DMS114 treated with DMSO at 0.1 percent for 48 hours (cell line): ENCODE measurements around the gene LRRC26.

ENCODE experiments used
- DNase-seq: peaks from one replicate; lab custom pipeline; 2025; ENCODE audit not compliant: unreplicated experiment; lab: John Stamatoyannopoulos, UW

LRRC26 gene

GRCh38 chr9:137169896-137170358 lies at the start of gene LRRC26:
TSS of gene LRRC26 (minus strand) at chr9:137170051. CDS start at chr9:137169943, 108 bp downstream.
- DNase-seq: no peak

GRCh38 chr9:137218754-137219271 lies 49.0 kb upstream of the LRRC26 start:
- no peak for DNase-seq

- no peak for DNase-seq
Measured at GRCh38 chr9:137218212-137218753, 48.4 kb upstream of the LRRC26 start.

- DNase-seq: no peak
Measured at GRCh38 chr9:137217276-137218211, 47.7 kb upstream of the LRRC26 start.

- DNase-seq: no peak
Measured at GRCh38 chr9:137216188-137216965, 46.5 kb upstream of the LRRC26 start.

GRCh38 chr9:137215196-137215986 lies 45.5 kb upstream of the LRRC26 start:
- no peak for DNase-seq

- no peak for DNase-seq
Measured at GRCh38 chr9:137214620-137215019, 44.8 kb upstream of the LRRC26 start.

- DNase-seq: no peak
Measured at GRCh38 chr9:137213160-137214060, 43.6 kb upstream of the LRRC26 start.

GRCh38 chr9:137212520-137212919 lies 42.7 kb upstream of the LRRC26 start:
- DNase-seq: no peak

- no peak for DNase-seq
Measured at GRCh38 chr9:137211532-137211931, 41.7 kb upstream of the LRRC26 start.

GRCh38 chr9:137206602-137207001 lies 36.8 kb upstream of the LRRC26 start:
- DNase-seq: no peak

GRCh38 chr9:137205126-137206069 lies 35.5 kb upstream of the LRRC26 start, which contains the start of the genes NDOR1 and TMEM203:
TSS of gene NDOR1 (plus strand) at chr9:137205700. CDS start at chr9:137205778, 78 bp downstream.
TSS of gene TMEM203 (minus strand) at chr9:137205648. CDS start at chr9:137205414, 234 bp downstream.
- DNase-seq: peak; percentile 70

- no peak for DNase-seq
Measured at GRCh38 chr9:137204731-137205125, 34.9 kb upstream of the LRRC26 start.

GRCh38 chr9:137202966-137203365 lies 33.1 kb upstream of the LRRC26 start:
- no peak for DNase-seq

- no peak for DNase-seq
Measured at GRCh38 chr9:137201205-137201868, 31.5 kb upstream of the LRRC26 start.

GRCh38 chr9:137200311-137201204 lies 30.7 kb upstream of the LRRC26 start, which contains the start of gene TPRN:
TSS of gene TPRN (minus strand) at chr9:137200741. CDS start at chr9:137200711, 30 bp downstream.
- DNase-seq: peak; percentile 92
